ENCODE results near the gene ZC3H15.

GRCh38 chr2:186558512-186559276, 72.6 kb downstream of the ZC3H15 start:
- TF ChIP-seq CTCF (conservative IDR thresholded peaks at IDR 0.05; ENCODE audit: low read depth in 2 of 2): no peak
- no peak for TF ChIP-seq POLR2AphosphoS5 (IDR thresholded peaks at IDR 0.05; ENCODE audit: low read depth)
- TF ChIP-seq EZH2phosphoT487 (IDR thresholded peaks at IDR 0.05; ENCODE audit: unreplicated experiment): no peak
- TF ChIP-seq EZH2 (IDR thresholded peaks at IDR 0.05; ENCODE audit: low read depth, unreplicated experiment): no peak
- TF ChIP-seq ZNF331 (CRISPR knock-in tag; IDR thresholded peaks at IDR 0.05; ENCODE audit: low read depth): no peak
- TF ChIP-seq REST (IDR thresholded peaks at IDR 0.05; ENCODE audit: unreplicated experiment): no peak
- no peak for TF ChIP-seq ZNF462 (CRISPR knock-in tag; IDR thresholded peaks at IDR 0.05)
- TF ChIP-seq STAT1 (IDR thresholded peaks at IDR 0.05; ENCODE audit: unreplicated experiment): no peak
- no peak for TF ChIP-seq ETS1 (IDR thresholded peaks at IDR 0.05)
- TF ChIP-seq NANOG (IDR thresholded peaks at IDR 0.05; ENCODE audit: borderline replicate concordance): no peak

All from GM23338 (cell line).